ENCODE measurements around the gene NANOS3.

DNA sequence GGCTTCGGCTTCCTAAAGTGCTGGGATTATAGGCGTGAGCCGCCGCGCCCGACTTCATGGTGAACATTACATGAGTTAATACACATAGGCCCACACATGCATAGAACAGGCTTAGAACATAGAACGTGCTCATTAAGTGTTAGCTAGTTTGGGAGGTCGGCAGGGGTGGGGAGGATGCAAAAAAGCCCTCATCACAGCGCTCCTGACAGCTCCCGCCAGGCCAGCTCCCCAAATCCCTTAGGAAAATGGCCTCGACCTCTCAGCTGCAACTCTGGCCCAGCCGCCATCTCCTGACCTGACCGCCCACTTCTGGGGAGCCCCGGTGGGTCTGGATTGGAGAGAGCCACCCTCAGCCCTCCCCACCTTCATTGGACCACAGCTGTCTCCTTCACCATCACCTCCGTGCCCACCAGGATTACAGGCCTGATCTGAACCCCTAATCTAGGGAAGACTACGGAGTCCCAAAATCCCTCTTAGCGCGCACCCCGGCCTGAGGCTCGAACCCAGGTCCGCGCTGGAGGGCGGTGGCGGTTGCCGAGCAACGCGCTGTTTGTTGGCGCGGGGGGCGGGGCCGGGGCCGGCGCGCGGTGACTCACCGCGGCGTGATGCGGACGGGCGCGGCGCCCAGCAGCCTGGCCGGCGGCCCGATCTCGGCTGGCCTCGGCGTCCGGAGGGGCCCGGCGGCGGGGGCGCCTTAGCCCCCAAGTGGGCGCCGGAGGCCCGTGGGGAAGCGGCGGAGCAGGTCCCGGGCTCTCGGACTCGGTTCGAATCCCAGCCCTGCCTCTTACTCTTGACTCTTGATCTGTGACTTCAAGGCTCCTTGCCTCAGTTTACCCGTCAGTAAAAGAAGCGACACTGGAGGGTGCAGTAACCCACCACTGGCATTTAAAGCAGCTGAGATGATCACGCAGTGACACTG lies 26.7 kb upstream of the NANOS3 start:
- TF ChIP-seq TAF1 (CRISPR knock-in tag; IDR thresholded peaks at IDR 0.05): no peak
- TF ChIP-seq, protein P1, sequence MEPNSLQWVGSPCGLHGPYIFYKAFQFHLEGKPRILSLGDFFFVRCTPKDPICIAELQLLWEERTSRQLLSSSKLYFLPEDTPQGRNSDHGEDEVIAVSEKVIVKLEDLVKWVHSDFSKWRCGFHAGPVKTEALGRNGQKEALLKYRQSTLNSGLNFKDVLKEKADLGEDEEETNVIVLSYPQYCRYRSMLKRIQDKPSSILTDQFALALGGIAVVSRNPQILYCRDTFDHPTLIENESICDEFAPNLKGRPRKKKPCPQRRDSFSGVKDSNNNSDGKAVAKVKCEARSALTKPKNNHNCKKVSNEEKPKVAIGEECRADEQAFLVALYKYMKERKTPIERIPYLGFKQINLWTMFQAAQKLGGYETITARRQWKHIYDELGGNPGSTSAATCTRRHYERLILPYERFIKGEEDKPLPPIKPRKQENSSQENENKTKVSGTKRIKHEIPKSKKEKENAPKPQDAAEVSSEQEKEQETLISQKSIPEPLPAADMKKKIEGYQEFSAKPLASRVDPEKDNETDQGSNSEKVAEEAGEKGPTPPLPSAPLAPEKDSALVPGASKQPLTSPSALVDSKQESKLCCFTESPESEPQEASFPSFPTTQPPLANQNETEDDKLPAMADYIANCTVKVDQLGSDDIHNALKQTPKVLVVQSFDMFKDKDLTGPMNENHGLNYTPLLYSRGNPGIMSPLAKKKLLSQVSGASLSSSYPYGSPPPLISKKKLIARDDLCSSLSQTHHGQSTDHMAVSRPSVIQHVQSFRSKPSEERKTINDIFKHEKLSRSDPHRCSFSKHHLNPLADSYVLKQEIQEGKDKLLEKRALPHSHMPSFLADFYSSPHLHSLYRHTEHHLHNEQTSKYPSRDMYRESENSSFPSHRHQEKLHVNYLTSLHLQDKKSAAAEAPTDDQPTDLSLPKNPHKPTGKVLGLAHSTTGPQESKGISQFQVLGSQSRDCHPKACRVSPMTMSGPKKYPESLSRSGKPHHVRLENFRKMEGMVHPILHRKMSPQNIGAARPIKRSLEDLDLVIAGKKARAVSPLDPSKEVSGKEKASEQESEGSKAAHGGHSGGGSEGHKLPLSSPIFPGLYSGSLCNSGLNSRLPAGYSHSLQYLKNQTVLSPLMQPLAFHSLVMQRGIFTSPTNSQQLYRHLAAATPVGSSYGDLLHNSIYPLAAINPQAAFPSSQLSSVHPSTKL (CRISPR knock-in tag; IDR thresholded peaks at IDR 0.05): no peak

Data from HepG2 (cell line).